Activated CD4-positive, alpha-beta T cell treated with anti-CD3 and anti-CD28 coated beads, Interleukin-2, Interleukin-4, amounts not matched to agents 100 ng/mL and 50 ng/mL, durations not matched to agents 16 hours and 8 hours (primary cell): ENCODE results near the gene DCST2.

Experiments used
- DNase-seq: peaks from one replicate; pipeline ENCODE4 v3.0.0-alpha.2; 2020; ENCODE audit warnings: low spot score

DCST2 gene

GRCh38 chr1:155069551-155070157 lies 36.1 kb upstream of the DCST2 start:
- no peak for DNase-seq

GRCh38 chr1:155068599-155068998 lies 35.0 kb upstream of the DCST2 start:
- no peak for DNase-seq

GRCh38 chr1:155066777-155067176 lies 33.2 kb upstream of the DCST2 start:
- no peak for DNase-seq

GRCh38 chr1:155064832-155065429 lies 31.4 kb upstream of the DCST2 start:
- DNase-seq, result no peak

- no peak for DNase-seq
These were observed 30.7 kb upstream of the DCST2 start for GRCh38 chr1:155064111-155064831.

GRCh38 chr1:155063550-155064110 lies 30.0 kb upstream of the DCST2 start, which contains the start of gene EFNA4:
TSS of gene EFNA4 (plus strand) at chr1:155063740. CDS start at chr1:155063824, 84 bp downstream.
- peak; percentile 85 for DNase-seq

- DNase-seq, result peak; percentile 72
These were observed 29.3 kb upstream of the DCST2 start for GRCh38 chr1:155062702-155063411.

GRCh38 chr1:155062151-155062686 lies 28.6 kb upstream of the DCST2 start:
- DNase-seq, result no peak

GRCh38 chr1:155061381-155062150 lies 28.0 kb upstream of the DCST2 start:
- peak; percentile 96 for DNase-seq

- DNase-seq, result no peak
These were observed 27.2 kb upstream of the DCST2 start for GRCh38 chr1:155060736-155061135.

- no peak for DNase-seq
These were observed 24.2 kb upstream of the DCST2 start for GRCh38 chr1:155057788-155058211.

- no peak for DNase-seq
These were observed 23.5 kb upstream of the DCST2 start for GRCh38 chr1:155057104-155057503.

- DNase-seq, result no peak
These were observed 20.0 kb upstream of the DCST2 start for GRCh38 chr1:155053531-155054105.

- DNase-seq, result peak; percentile 16
These were observed 19.1 kb upstream of the DCST2 start for GRCh38 chr1:155052439-155053395.

- peak; percentile 54 for DNase-seq
These were observed 18.3 kb upstream of the DCST2 start for GRCh38 chr1:155051777-155052398.

GRCh38 chr1:155051342-155051776 lies 17.8 kb upstream of the DCST2 start:
- no peak for DNase-seq

GRCh38 chr1:155050560-155051341 lies 17.2 kb upstream of the DCST2 start, which contains the start of gene ADAM15:
TSS of gene ADAM15 (plus strand) at chr1:155051316. CDS start at chr1:155051387, 71 bp downstream.
- DNase-seq, result peak; percentile 80
